Erythroblast (primary cell): Measurements from ENCODE around the gene NR1D2.

Experiments
- GATA1 ChIP-seq: IDR thresholded peaks from 2 replicates; pipeline ENCODE4 v1.6.1; 2011; ENCODE audit warnings: low read depth, mild to moderate bottlenecking, control low read depth, low read length, moderate library complexity
- POLR2A ChIP-seq: IDR thresholded peaks from 2 replicates; pipeline ENCODE4 v1.6.1; 2011; ENCODE audit warnings: mild to moderate bottlenecking, low read length

GRCh38 chr3:23926246-23926645 lies 18.8 kb upstream of the NR1D2 start:
- TF ChIP-seq POLR2A = no peak
- no peak for TF ChIP-seq GATA1
